Cardiac muscle cell (in vitro differentiated cells and primary cell): Measurements from ENCODE around the gene SLC24A4. TPM values are rescaled to one million over a fixed set of nuclear protein-coding genes. Genes with fewer than 3 reads are reported as not detected.

Source experiments
- DNase-seq, 2 donors: peaks; one replicate each; pipeline versions ENCODE4 v3.0.0 to v3.0.0-alpha.2; 2010 to 2017; ENCODE audit warnings: low read depth in 1 of 2, low spot score in 1 of 2
- H3K27ac ChIP-seq: fragments of 200-600 bp; sonication (generic); 2 replicates; pipeline ENCODE4 v1.5.1; 2016
- H3K27me3 ChIP-seq: fragments of 200-600 bp; sonication (generic); 2 replicates; pipeline ENCODE4 v1.6.0; 2016; ENCODE audit warnings: control low read depth
- H3K36me3 ChIP-seq: fragments of 200-600 bp; sonication (generic); 2 replicates; pipeline ENCODE4 v1.5.1; 2016; ENCODE audit warnings: control low read depth
- H3K4me1 ChIP-seq: fragments of 200-600 bp; sonication (generic); 2 replicates; pipeline ENCODE4 v1.8.1; 2017; ENCODE audit warnings: low read depth, mild to moderate bottlenecking, mixed run types
- H3K4me3 ChIP-seq: fragments of 200-600 bp; sonication (generic); 2 replicates; pipeline ENCODE4 v1.5.1; 2016; ENCODE audit warnings: mild to moderate bottlenecking
- H3K9me3 ChIP-seq: fragments of 200-600 bp; sonication (generic); 2 replicates; pipeline ENCODE4 v1.5.1; 2017; ENCODE audit warnings: low read depth, mild to moderate bottlenecking, control low read depth
- polyA plus RNA-seq: library from polyadenylated mRNA; unstranded; fragments of >200 nt; fragmentation: Nextera tagmentation; extraction: Ambion mirVana; gene quantifications from 2 replicates; pipeline ENCODE4 v1.2.1, GENCODE V29; 2016
- total RNA-seq: library from RNA; depleted of rRNA; stranded (reverse); fragments of >200 nt; gene quantifications from 2 replicates; pipeline ENCODE4 v1.2.3, GENCODE V29; 2016
- TF ChIP-seq, protein P1 (sequence below): IDR thresholded peaks from 2 replicates; pipeline ENCODE4 v1.5.1; 2012; ENCODE audit warnings: low read depth, mild to moderate bottlenecking, low read length

Gene SLC24A4
- total and polyA plus RNA-seq, 2 experiments from 2014 or later = 0.07 to 0.09 TPM

- Histone ChIP-seq H3K4me1 (no peaks in the 10 kb centered on the region), H3K27me3 (peaks cover 59% of the 10 kb centered on the region), H3K4me3 (no peak overlapping the region), H3K9me3 (no peaks in the 10 kb centered on the region), H3K36me3 (no peaks in the 10 kb centered on the region), H3K27ac (no peak overlapping the region)
- no peak for DNase-seq
- TF ChIP-seq, protein P1, sequence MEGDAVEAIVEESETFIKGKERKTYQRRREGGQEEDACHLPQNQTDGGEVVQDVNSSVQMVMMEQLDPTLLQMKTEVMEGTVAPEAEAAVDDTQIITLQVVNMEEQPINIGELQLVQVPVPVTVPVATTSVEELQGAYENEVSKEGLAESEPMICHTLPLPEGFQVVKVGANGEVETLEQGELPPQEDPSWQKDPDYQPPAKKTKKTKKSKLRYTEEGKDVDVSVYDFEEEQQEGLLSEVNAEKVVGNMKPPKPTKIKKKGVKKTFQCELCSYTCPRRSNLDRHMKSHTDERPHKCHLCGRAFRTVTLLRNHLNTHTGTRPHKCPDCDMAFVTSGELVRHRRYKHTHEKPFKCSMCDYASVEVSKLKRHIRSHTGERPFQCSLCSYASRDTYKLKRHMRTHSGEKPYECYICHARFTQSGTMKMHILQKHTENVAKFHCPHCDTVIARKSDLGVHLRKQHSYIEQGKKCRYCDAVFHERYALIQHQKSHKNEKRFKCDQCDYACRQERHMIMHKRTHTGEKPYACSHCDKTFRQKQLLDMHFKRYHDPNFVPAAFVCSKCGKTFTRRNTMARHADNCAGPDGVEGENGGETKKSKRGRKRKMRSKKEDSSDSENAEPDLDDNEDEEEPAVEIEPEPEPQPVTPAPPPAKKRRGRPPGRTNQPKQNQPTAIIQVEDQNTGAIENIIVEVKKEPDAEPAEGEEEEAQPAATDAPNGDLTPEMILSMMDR = no peak
Measured at GRCh38 chr14:92316937-92317336, 6.0 kb upstream of the SLC24A4 start.

- H3K36me3 ChIP-seq = no peaks in the 10 kb centered on the region
- DNase-seq = peak in 1 of 2 donors; percentile 32
- no peak overlapping the region for H3K4me3 ChIP-seq
- TF ChIP-seq, protein P1 = no peak
- H3K27me3 ChIP-seq = peaks cover 65% of the 10 kb centered on the region
- H3K27ac ChIP-seq = no peak overlapping the region
- no peaks in the 10 kb centered on the region for H3K9me3 ChIP-seq
- H3K4me1 ChIP-seq = no peaks in the 10 kb centered on the region
Measured at GRCh38 chr14:92317511-92317910, 5.5 kb upstream of the SLC24A4 start.

DNA sequence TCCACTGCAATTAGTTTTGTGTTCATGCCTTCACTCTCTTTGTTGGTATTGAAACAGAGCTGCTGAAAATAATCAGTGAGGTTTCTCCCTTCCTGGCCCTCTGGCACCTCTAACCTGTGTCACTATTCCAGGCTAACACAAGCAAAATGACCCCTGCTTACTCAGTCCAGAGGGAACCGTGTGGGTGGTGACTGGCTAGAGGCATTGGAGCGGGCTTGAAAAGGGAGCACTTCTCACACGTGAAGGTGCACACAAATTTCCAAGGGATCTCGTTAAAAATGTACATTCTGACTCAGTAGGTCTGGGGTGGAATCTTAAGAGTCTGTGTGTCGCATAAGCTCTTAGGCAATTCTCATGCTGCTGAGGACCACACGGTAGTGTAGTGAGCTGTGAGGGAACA, 1.3 kb upstream of the SLC24A4 start:
- H3K4me1 ChIP-seq = no peaks in the 10 kb centered on the region
- no peaks in the 10 kb centered on the region for H3K9me3 ChIP-seq
- H3K4me3 ChIP-seq = no peak overlapping the region
- no peaks in the 10 kb centered on the region for H3K36me3 ChIP-seq
- peaks cover 93% of the 10 kb centered on the region for H3K27me3 ChIP-seq
- H3K27ac ChIP-seq = no peak overlapping the region
- TF ChIP-seq, protein P1 = no peak
- DNase-seq = no peak

- DNase-seq = no peak
- peak overlapping the region; percentile 49 for H3K4me3 ChIP-seq
Measured at GRCh38 chr14:92322516-92322915, 449 bp upstream of the SLC24A4 start.

DNA sequence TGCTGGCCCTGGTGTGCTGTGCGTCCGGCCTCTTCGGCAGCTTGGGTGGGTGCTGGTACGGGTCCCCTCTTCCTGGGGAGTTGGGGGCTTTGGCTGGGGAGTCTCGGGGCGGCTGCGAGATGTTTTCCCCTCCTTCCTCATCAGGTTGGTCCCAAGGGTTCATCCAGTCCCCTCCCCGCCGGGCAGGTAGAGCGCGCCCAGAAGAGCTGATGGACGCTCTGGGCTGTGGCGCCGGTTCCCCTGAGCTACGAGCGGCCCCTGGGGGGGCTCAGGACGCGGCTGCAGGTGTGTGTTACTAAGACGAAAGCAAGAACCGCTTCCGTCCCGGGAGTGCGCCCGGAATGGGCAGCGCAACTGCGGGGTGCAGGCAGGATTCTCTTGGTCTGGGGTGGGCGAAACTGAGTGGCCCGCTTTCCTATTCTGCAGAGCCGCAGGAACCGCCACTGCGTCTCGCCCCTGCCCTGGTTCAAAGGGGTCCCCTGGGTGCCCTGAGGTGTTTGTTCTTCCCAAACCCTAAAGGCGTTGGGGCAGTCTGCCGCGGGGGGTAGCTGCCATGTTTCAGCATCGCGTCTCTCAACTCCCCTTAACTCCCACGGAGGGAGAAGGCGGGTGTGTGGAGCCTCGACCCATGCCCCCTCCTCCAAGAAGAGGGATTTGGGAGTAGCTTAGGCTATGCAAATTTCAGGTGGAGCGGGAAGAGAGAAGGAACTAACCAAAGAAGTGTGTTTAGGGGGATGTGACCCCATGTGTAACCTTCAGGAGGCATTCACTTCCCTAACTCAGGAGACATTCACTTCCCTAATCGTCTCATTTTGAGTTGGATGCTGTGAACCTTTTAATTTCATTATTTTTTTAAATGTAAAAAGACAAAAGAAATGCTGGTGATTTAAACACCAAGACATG, 1.2 kb downstream of the SLC24A4 start:
- H3K9me3 ChIP-seq = no peaks in the 10 kb centered on the region
- H3K27ac ChIP-seq = no peak overlapping the region
- TF ChIP-seq, protein P1 = no peak
- no peak for DNase-seq
- peak overlapping the region; percentile 49 for H3K4me3 ChIP-seq
- H3K27me3 ChIP-seq = peaks cover 96% of the 10 kb centered on the region
- no peaks in the 10 kb centered on the region for H3K36me3 ChIP-seq
- no peaks in the 10 kb centered on the region for H3K4me1 ChIP-seq

More at GRCh38 chr14:92322516-92322915, 449 bp upstream of the SLC24A4 start:
- peaks cover 99% of the 10 kb centered on the region for H3K27me3 ChIP-seq
- TF ChIP-seq, protein P1 = no peak
- H3K9me3 ChIP-seq = no peaks in the 10 kb centered on the region
- no peaks in the 10 kb centered on the region for H3K36me3 ChIP-seq
- H3K4me1 ChIP-seq = no peaks in the 10 kb centered on the region
- no peak overlapping the region for H3K27ac ChIP-seq
